RWPE2 (cell line): Measurements from ENCODE around the gene FAM117A.

ENCODE experiments used
- ATAC-seq: fragments of 200-7000 bp; cut with Tn5 transposase; 3 replicates; pipeline ENCODE4 v1.9.1; 2021; ENCODE audit warnings: low read depth
- DNase-seq: peaks from one replicate; pipeline ENCODE4 v3.0.0-alpha.2; 2020; ENCODE audit warnings: low spot score
- H3K27ac ChIP-seq: fragments of 450-650 bp; 2 replicates; pipeline ENCODE4 v1.5.1; 2017; ENCODE audit warnings: mild to moderate bottlenecking; ENCODE audit not compliant: poor library complexity, severe bottlenecking
- H3K27me3 ChIP-seq: fragments of 250-450 bp; sonication (Bioruptor Pico); 2 replicates; pipeline ENCODE4 v1.5.1; 2021; ENCODE audit warnings: mild to moderate bottlenecking, moderate library complexity; ENCODE audit not compliant: insufficient read depth, poor library complexity, severe bottlenecking
- H3K36me3 ChIP-seq: fragments of 250-450 bp; sonication (Bioruptor Pico); 2 replicates; pipeline ENCODE4 v1.5.1; 2020; ENCODE audit warnings: low read depth, mild to moderate bottlenecking, moderate library complexity
- H3K4me1 ChIP-seq: fragments of 250-450 bp; sonication (Bioruptor Pico); 2 replicates; pipeline ENCODE4 v1.5.1; 2021; ENCODE audit warnings: mild to moderate bottlenecking, moderate library complexity; ENCODE audit not compliant: insufficient read depth, poor library complexity, severe bottlenecking
- H3K4me3 ChIP-seq: fragments of 250-450 bp; sonication (Bioruptor Pico); 2 replicates; pipeline ENCODE4 v1.5.1; 2021; ENCODE audit warnings: mild to moderate bottlenecking, moderate library complexity; ENCODE audit not compliant: severe bottlenecking
- H3K9me3 ChIP-seq: fragments of 250-450 bp; sonication (Bioruptor Pico); 2 replicates; pipeline ENCODE4 v1.5.1; 2021; ENCODE audit warnings: mild to moderate bottlenecking, moderate library complexity; ENCODE audit not compliant: severe bottlenecking
- CTCF ChIP-seq: fragments of 450-650 bp; IDR thresholded peaks from one replicate; pipeline ENCODE4 v1.5.1; 2017; ENCODE audit warnings: mild to moderate bottlenecking, moderate library complexity; ENCODE audit not compliant: poor library complexity, severe bottlenecking

The FAM117A gene

GRCh38 chr17:49705254-49705653 lies 58.7 kb downstream of the FAM117A start:
- ATAC-seq (no peak), DNase-seq (no peak)
- Histone ChIP-seq H3K36me3 (peaks cover 65% of the 10 kb centered on the region), H3K27me3 (no peaks in the 10 kb centered on the region), H3K4me3 (no peak overlapping the region), H3K4me1 (peaks cover 12% of the 10 kb centered on the region), H3K9me3 (no peaks in the 10 kb centered on the region), H3K27ac (no peak overlapping the region)
- no peak for TF ChIP-seq CTCF

- no peaks in the 10 kb centered on the region for H3K9me3 ChIP-seq
- no peak overlapping the region for H3K4me3 ChIP-seq
- no peak overlapping the region for H3K27ac ChIP-seq
- H3K36me3 ChIP-seq, result peaks cover 65% of the 10 kb centered on the region
- TF ChIP-seq CTCF, result peak; percentile 47
- no peaks in the 10 kb centered on the region for H3K27me3 ChIP-seq
- DNase-seq (no peak), ATAC-seq (no peak)
- peaks cover 8% of the 10 kb centered on the region for H3K4me1 ChIP-seq
Observed at GRCh38 chr17:49703557-49704277, 60.2 kb downstream of the FAM117A start.

GRCh38 chr17:49700960-49701359 lies 63.0 kb downstream of the FAM117A start:
- H3K9me3 ChIP-seq, result no peaks in the 10 kb centered on the region
- ATAC-seq (no peak), DNase-seq (no peak)
- H3K4me3 ChIP-seq, result no peak overlapping the region
- no peaks in the 10 kb centered on the region for H3K27me3 ChIP-seq
- no peaks in the 10 kb centered on the region for H3K4me1 ChIP-seq
- H3K27ac ChIP-seq, result no peak overlapping the region
- no peak for TF ChIP-seq CTCF
- H3K36me3 ChIP-seq, result peaks cover 57% of the 10 kb centered on the region

GRCh38 chr17:49699966-49700575 lies 63.9 kb downstream of the FAM117A start:
- no peaks in the 10 kb centered on the region for H3K9me3 ChIP-seq
- H3K36me3 ChIP-seq, result peaks cover 48% of the 10 kb centered on the region
- DNase-seq (no peak), ATAC-seq (no peak)
- H3K4me1 ChIP-seq, result no peaks in the 10 kb centered on the region
- H3K27me3 ChIP-seq, result no peaks in the 10 kb centered on the region
- TF ChIP-seq CTCF, result no peak
- H3K4me3 ChIP-seq, result no peak overlapping the region
- no peak overlapping the region for H3K27ac ChIP-seq

- no peaks in the 10 kb centered on the region for H3K27me3 ChIP-seq
- no peak for ATAC-seq
- TF ChIP-seq CTCF, result no peak
Observed at GRCh38 chr17:49698005-49698404, 65.9 kb downstream of the FAM117A start.

More at GRCh38 chr17:49698005-49698404, 65.9 kb downstream of the FAM117A start:
- no peaks in the 10 kb centered on the region for H3K9me3 ChIP-seq
- H3K4me1 ChIP-seq, result no peaks in the 10 kb centered on the region
- peaks cover 28% of the 10 kb centered on the region for H3K36me3 ChIP-seq
- DNase-seq, result no peak
- no peak overlapping the region for H3K27ac ChIP-seq
- no peak overlapping the region for H3K4me3 ChIP-seq
